IgD-negative memory B cell (primary cell): Measurements from ENCODE around the gene TK1. TPM values are rescaled to one million over a fixed set of nuclear protein-coding genes. Genes with fewer than 3 reads are reported as not detected.
A peak's percentile ranks its signal among the peaks of the same experiment; 100 is the strongest.

Experiments used
- H3K27ac Mint-ChIP-seq, 3 donors: one replicate each; pipeline ENCODE4 v1.8.0; 2020 to 2022; ENCODE audit warnings: mild to moderate bottlenecking in 3 of 3, mixed read lengths in 3 of 3, moderate library complexity in 1 of 3
- H3K27me3 Mint-ChIP-seq: one replicate; pipeline ENCODE4 v1.8.0; 2021; ENCODE audit warnings: mixed read lengths
- H3K36me3 Mint-ChIP-seq: one replicate; pipeline ENCODE4 v1.8.0; 2020; ENCODE audit warnings: mild to moderate bottlenecking, mixed read lengths
- H3K4me1 Mint-ChIP-seq, 3 donors: one replicate each; pipeline ENCODE4 v1.8.0; 2020 to 2022; ENCODE audit warnings: mixed read lengths in 3 of 3, mild to moderate bottlenecking in 1 of 3
- H3K4me3 Mint-ChIP-seq, 4 donors: one replicate each; pipeline ENCODE4 v1.8.0; 2020 to 2022; ENCODE audit warnings: mild to moderate bottlenecking in 4 of 4, mixed read lengths in 4 of 4, moderate library complexity in 3 of 4
- H3K9me3 Mint-ChIP-seq, 3 donors: one replicate each; pipeline ENCODE4 v1.8.0; 2020 to 2021; ENCODE audit warnings: mixed read lengths in 3 of 3, mild to moderate bottlenecking in 1 of 3
- polyA plus RNA-seq: library from polyadenylated mRNA; unstranded; fragments of 300-500 nt; fragmentation: Illumina TruSeq; gene quantifications from one replicate; pipeline ENCODE4 v1.2.3, GENCODE V29; 2021

Gene TK1
- polyA plus RNA-seq, 1 donor from 2014 or later = 7.0 TPM

DNA sequence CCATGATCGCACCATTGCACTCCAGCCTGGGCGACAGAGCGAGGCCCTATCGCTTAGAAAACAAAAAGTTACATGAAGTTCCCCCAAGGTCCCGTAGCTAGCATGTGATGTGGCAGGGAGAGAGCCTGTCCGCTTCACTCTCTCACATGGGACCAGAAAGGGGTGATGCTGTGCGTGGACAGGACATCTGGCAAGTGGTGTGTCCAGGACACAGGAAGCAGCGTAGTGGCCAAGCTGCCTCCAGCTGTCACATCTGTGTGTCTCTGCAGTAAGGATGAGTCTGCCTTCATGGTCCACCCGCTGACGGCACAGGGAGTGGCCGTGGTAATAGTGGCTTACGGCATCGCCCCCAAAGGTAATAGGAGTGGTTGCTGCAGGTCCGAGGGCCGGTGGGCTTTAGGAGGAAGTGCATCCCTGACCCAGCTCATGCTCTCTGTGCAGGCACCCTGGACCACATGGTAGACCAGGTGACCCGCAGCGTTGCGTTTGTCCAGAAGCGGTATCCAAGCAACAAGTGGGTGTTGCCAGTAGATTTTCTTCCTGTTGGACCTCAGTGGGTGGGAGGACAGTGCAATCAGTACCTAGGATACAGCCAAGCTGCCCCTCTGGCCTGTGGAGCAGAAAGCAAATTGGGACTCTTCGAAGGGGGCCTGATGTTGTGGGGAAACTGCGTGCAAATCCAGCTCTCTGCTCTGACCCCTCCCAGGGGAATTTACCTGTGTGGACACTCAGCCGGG, 17.7 kb upstream of the TK1 start:
- peaks cover 0 to 3% (median 0%) of the 10 kb centered on the region in 3 donors for H3K4me1 Mint-ChIP-seq
- no peak overlapping the region for H3K4me3 Mint-ChIP-seq
- H3K27me3 Mint-ChIP-seq = no peaks in the 10 kb centered on the region
- H3K27ac Mint-ChIP-seq = peak overlapping the region in 1 of 3 donors; percentile 53
- H3K9me3 Mint-ChIP-seq = no peaks in the 10 kb centered on the region
- H3K36me3 Mint-ChIP-seq = peaks cover 5% of the 10 kb centered on the region

GRCh38 chr17:78202666-78203065, 15.8 kb upstream of the TK1 start:
- peaks cover 6 to 9% (median 6%) of the 10 kb centered on the region in 3 donors for H3K4me1 Mint-ChIP-seq
- no peak overlapping the region for H3K27ac Mint-ChIP-seq
- no peaks in the 10 kb centered on the region for H3K27me3 Mint-ChIP-seq
- no peaks in the 10 kb centered on the region for H3K9me3 Mint-ChIP-seq
- H3K4me3 Mint-ChIP-seq = no peak overlapping the region
- H3K36me3 Mint-ChIP-seq = peaks cover 7% of the 10 kb centered on the region

- H3K36me3 Mint-ChIP-seq = peaks cover 7% of the 10 kb centered on the region
- H3K4me1 Mint-ChIP-seq = peaks cover 6% of the 10 kb centered on the region in 3 donors
- no peaks in the 10 kb centered on the region for H3K9me3 Mint-ChIP-seq
- peak overlapping the region in 1 of 3 donors; percentile 76 for H3K27ac Mint-ChIP-seq
- no peak overlapping the region for H3K4me3 Mint-ChIP-seq
- no peaks in the 10 kb centered on the region for H3K27me3 Mint-ChIP-seq
Measured at GRCh38 chr17:78200451-78200850, 13.6 kb upstream of the TK1 start.

GRCh38 chr17:78197147-78197832, 10.4 kb upstream of the TK1 start:
- H3K36me3 Mint-ChIP-seq = peaks cover 4% of the 10 kb centered on the region

GRCh38 chr17:78196716-78197115, 9.9 kb upstream of the TK1 start:
- Mint-ChIP-seq H3K27me3 (no peaks in the 10 kb centered on the region), H3K4me3 (peak overlapping the region in 1 of 4 donors; percentile 23), H3K9me3 (no peaks in the 10 kb centered on the region), H3K4me1 (peaks cover 12 to 14% (median 12%) of the 10 kb centered on the region in 3 donors), H3K36me3 (peaks cover 4% of the 10 kb centered on the region), H3K27ac (peak overlapping the region in 1 of 3 donors; percentile 13)

More at GRCh38 chr17:78197147-78197832, 10.4 kb upstream of the TK1 start:
- peak overlapping the region in 2 of 4 donors; percentile 26 to 73 for H3K4me3 Mint-ChIP-seq
- H3K27ac Mint-ChIP-seq = peak overlapping the region in 1 of 3 donors; percentile 14
- no peaks in the 10 kb centered on the region for H3K27me3 Mint-ChIP-seq
- peaks cover 12 to 14% (median 12%) of the 10 kb centered on the region in 3 donors for H3K4me1 Mint-ChIP-seq
- no peaks in the 10 kb centered on the region for H3K9me3 Mint-ChIP-seq

GRCh38 chr17:78185981-78186691, 716 bp downstream of the TK1 start:
- H3K4me1 Mint-ChIP-seq = peaks cover 13 to 30% (median 25%) of the 10 kb centered on the region in 3 donors

GRCh38 chr17:78184868-78185267, 2.0 kb downstream of the TK1 start:
- Mint-ChIP-seq H3K36me3 (peaks cover 2% of the 10 kb centered on the region), H3K4me3 (peak overlapping the region in 2 of 4 donors; percentile 24 to 60), H3K27me3 (no peaks in the 10 kb centered on the region), H3K27ac (peak overlapping the region in 2 of 3 donors; percentile 11 to 72), H3K4me1 (peaks cover 18 to 35% (median 27%) of the 10 kb centered on the region in 3 donors), H3K9me3 (no peaks in the 10 kb centered on the region)

More at GRCh38 chr17:78185981-78186691, 716 bp downstream of the TK1 start:
- H3K4me3 Mint-ChIP-seq = peak overlapping the region; percentile 48 to 87 (median 75)
- peak overlapping the region in 2 of 3 donors; percentile 8 to 64 for H3K27ac Mint-ChIP-seq
- H3K36me3 Mint-ChIP-seq = peaks cover 2% of the 10 kb centered on the region
- H3K9me3 Mint-ChIP-seq = no peaks in the 10 kb centered on the region
- no peaks in the 10 kb centered on the region for H3K27me3 Mint-ChIP-seq

- Mint-ChIP-seq H3K36me3 (peaks cover 2% of the 10 kb centered on the region), H3K27me3 (no peaks in the 10 kb centered on the region), H3K4me3 (peak overlapping the region in 1 of 4 donors; percentile 24), H3K4me1 (peaks cover 18 to 35% (median 27%) of the 10 kb centered on the region in 3 donors), H3K27ac (peak overlapping the region in 1 of 3 donors; percentile 72), H3K9me3 (no peaks in the 10 kb centered on the region)
Measured at GRCh38 chr17:78184351-78184750, 2.5 kb downstream of the TK1 start.

DNA sequence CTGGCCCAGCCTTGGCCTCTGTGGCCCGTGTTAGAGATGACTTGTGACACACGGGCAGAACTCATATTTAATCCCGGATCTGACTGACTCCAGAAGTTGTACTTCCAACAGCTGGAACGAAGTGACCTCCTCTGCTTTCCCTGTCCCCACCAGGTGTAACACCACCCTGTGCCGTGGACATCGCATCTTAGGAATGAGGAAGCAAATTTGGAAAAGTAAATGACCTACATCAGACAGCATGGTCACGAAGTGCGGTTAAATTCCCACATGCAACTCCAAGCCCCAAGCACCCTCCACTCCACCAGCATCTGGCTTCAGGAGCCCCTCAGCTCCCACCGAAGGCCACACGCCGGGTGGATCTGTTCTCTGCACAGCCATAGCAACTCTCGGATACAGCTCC, 2.9 kb downstream of the TK1 start:
- Mint-ChIP-seq H3K36me3 (peaks cover 2% of the 10 kb centered on the region), H3K27me3 (no peaks in the 10 kb centered on the region), H3K4me1 (peaks cover 18 to 35% (median 27%) of the 10 kb centered on the region in 3 donors), H3K4me3 (peak overlapping the region in 1 of 4 donors; percentile 24), H3K27ac (peak overlapping the region in 1 of 3 donors; percentile 72), H3K9me3 (no peaks in the 10 kb centered on the region)

DNA sequence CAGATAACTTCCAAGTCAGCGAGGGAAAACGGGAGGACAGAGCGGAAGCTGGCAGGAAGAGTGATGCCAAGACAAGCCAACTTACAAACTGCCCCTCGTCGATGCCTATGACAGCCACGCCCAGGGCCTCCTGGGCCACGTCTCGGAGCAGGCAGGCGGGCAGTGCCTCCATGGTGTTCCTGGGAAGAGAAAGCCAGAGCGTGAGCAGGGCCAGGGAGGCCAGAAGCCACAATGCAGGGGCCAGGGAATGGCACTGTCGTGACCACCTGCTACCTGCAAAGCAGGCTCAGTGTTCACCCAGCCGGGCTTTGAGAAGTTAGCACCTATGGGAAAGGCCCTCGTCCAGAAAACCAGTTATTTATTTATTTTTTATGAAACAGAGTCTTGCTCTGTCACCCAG, 4.3 kb downstream of the TK1 start:
- Mint-ChIP-seq H3K36me3 (no peaks in the 10 kb centered on the region), H3K27me3 (no peaks in the 10 kb centered on the region), H3K9me3 (no peaks in the 10 kb centered on the region), H3K4me1 (peaks cover 13 to 28% (median 21%) of the 10 kb centered on the region in 3 donors), H3K4me3 (no peak overlapping the region), H3K27ac (peak overlapping the region in 2 of 3 donors; percentile 57 to 90)

DNA sequence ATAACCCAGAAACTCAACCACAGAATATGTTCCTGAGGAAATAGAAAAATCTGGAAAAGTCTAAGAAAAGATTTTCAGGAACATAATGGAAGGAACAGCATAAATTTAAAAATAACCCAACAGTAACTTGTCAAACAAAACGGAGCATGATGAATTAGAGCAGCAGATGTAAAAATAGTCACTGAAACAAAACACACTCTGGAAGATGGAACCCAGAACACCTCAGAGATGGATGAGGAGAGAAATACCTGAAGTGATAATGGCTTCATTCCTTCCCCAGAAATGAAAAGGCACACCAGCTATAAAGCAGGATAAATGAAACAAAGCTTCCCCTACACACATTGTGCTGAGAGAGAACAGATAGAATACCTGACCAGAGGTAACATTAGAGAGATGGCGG, 6.3 kb downstream of the TK1 start:
- Mint-ChIP-seq H3K27me3 (no peaks in the 10 kb centered on the region), H3K9me3 (no peaks in the 10 kb centered on the region), H3K4me3 (peak overlapping the region; percentile 8 to 86 (median 62)), H3K27ac (peak overlapping the region in 2 of 3 donors; percentile 65 to 75), H3K4me1 (peaks cover 26 to 36% (median 29%) of the 10 kb centered on the region in 3 donors), H3K36me3 (no peaks in the 10 kb centered on the region)

GRCh38 chr17:78180083-78180482, 6.8 kb downstream of the TK1 start:
- Mint-ChIP-seq H3K27ac (peak overlapping the region in 2 of 3 donors; percentile 65 to 75), H3K27me3 (no peaks in the 10 kb centered on the region), H3K36me3 (no peaks in the 10 kb centered on the region), H3K9me3 (no peaks in the 10 kb centered on the region), H3K4me3 (peak overlapping the region; percentile 8 to 86 (median 62)), H3K4me1 (peaks cover 26 to 37% (median 33%) of the 10 kb centered on the region in 3 donors)

- no peak overlapping the region for H3K27ac Mint-ChIP-seq
- no peaks in the 10 kb centered on the region for H3K27me3 Mint-ChIP-seq
- H3K9me3 Mint-ChIP-seq = no peaks in the 10 kb centered on the region
- H3K36me3 Mint-ChIP-seq = no peaks in the 10 kb centered on the region
- H3K4me3 Mint-ChIP-seq = peak overlapping the region in 1 of 4 donors; percentile 58
- H3K4me1 Mint-ChIP-seq = peaks cover 26 to 37% (median 37%) of the 10 kb centered on the region in 3 donors
Measured at GRCh38 chr17:78179372-78179771, 7.5 kb downstream of the TK1 start.

DNA sequence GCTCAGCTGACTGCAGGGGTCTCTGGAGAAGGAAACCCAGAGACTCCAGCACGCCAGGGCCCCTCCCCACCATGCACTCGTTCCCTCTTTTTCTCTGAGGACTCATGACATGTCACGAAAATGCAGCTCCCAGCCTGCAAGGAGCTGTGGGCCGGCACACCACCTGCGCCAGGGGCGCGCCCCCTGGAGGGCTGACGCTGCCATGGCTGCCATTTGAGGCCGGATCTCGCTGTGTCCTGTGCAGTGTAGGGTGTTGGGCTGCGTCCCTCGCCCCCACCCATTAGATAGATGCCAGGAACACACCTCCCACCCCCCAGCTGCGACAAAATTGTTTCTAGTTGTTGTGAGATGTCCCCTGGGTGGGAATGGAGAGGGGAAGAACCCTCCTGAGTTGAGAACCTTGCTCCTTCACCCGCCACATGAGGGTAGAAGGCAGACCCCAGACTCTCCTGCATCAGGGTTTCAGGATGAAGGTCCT, 10.3 kb downstream of the TK1 start:
- Mint-ChIP-seq H3K9me3 (no peaks in the 10 kb centered on the region), H3K36me3 (no peaks in the 10 kb centered on the region), H3K27ac (peak overlapping the region; percentile 73 to 98 (median 87)), H3K4me1 (peaks cover 48 to 64% (median 57%) of the 10 kb centered on the region in 3 donors), H3K27me3 (peaks cover 1% of the 10 kb centered on the region), H3K4me3 (peak overlapping the region; percentile 21 to 84 (median 57))
